UCSD-AML1 (cell line): Measurements from ENCODE around the gene MOG.
A peak's percentile ranks its signal among the peaks of the same experiment; 100 is the strongest.

Source experiments
- DNase-seq: peaks from one replicate; lab custom pipeline; 2025; ENCODE audit not compliant: unreplicated experiment; lab: John Stamatoyannopoulos, UW

The MOG gene

DNA sequence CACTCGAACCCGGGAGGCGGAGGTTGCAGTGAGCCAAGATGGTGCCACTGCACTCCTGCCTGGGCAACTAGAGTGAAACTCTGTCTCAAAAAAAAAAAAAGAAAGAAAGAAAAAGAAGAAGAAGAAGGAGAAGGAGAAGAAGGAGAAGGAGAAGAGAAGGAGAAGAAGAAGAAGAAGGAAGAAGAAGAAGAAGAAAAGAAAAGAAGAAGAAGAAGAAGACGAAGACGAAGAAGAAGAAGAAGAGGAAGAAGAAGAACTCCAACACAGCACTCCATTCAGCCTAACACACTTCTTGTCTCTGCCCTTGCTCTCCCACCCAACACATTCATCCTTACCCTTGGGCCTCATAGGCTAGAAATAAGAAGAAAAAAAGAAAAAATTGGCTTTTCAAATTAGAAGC, 17.1 kb downstream of the MOG start:
- no peak for DNase-seq

GRCh38 chr6:29675561-29675960, 18.7 kb downstream of the MOG start:
- no peak for DNase-seq

- peak; percentile 18 for DNase-seq
Observed at GRCh38 chr6:29676981-29677601, 20.2 kb downstream of the MOG start.

DNA sequence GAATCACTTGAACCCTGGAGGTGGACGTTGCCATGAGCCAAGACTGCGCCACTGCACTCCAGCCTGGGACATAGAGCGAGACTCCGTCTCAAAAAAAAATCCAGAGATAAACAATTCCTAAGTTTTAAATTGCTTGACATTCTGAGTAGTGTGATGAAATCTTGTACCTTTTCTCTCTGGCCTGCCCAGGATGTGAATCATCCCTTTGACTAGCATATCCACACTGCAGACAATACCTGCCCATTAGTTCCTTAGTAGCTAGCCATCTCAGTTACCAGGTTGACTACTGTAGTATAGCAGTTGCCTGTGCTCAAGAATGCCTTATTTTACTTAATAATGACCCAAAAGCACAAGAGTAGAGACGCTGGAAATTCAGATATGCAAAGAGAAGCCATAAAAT, 21.2 kb downstream of the MOG start:
- DNase-seq: no peak

- peak; percentile 16 for DNase-seq
Observed at GRCh38 chr6:29679962-29680361, 23.1 kb downstream of the MOG start.

DNA sequence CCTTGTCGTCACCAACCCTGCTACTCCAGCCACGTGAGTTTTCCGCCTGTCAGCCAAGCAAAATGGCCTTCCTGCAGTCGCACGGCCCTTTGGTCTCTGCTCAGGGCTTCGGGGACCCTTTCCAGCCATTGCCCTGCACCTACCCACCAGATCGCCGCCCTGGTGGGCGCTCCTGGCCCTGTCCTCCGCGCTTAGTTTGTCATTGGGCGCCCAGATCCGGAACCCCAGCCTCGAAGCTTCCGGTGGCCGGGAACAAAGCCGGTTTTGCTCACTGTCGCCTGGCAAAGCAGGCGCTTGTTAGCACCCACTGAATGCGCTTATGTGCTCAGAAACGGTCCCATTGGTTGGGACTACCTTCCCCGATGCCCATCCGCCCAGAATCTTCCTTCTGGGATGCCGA, 23.5 kb downstream of the MOG start:
- DNase-seq: no peak

DNA sequence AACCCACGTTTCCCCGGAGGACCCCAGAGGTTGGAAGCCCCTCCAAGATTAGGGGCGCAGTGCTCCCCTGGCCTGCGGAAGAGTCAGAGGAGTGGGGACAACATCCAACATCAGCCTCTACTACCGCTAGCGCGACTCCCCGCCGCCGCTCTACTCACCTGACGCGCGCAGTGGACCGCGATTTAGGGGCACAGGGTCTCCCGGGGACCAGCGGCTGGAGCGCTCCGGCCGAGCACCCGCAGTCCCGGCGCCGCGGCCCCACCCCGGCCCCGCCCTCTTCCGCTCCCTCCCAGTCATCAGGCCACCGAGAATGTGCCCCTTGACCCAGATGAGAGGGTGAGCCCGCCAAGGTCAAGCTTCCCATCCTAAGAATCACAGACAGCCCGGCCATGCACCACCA, 24.0 kb downstream of the MOG start, which contains the start of gene ZFP57:
Gene ZFP57 (minus strand): TSS at position 249 of the 400 bp plus-strand sequence. CDS start 4,149 bp downstream, outside the sequence.
- DNase-seq: no peak

DNA sequence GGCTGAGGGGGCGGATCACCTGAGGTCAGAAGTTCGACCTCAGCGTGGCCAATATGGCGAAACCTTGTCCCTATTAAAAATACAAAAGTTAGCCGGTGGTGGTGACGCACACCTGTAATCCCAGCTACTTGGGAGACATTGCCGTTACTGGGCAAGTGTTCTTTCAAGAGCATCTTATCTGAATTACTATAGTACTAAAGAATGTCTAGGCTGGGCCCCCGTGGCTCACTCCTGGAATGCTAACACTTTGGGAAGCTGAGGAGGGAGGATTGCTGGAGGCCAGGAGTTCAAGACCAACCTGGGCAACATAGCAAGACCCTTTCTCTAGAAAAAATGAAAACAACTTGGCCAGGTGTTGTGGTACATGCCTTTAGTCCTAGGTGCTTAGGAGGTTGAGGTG, 24.9 kb downstream of the MOG start:
- no peak for DNase-seq

DNA sequence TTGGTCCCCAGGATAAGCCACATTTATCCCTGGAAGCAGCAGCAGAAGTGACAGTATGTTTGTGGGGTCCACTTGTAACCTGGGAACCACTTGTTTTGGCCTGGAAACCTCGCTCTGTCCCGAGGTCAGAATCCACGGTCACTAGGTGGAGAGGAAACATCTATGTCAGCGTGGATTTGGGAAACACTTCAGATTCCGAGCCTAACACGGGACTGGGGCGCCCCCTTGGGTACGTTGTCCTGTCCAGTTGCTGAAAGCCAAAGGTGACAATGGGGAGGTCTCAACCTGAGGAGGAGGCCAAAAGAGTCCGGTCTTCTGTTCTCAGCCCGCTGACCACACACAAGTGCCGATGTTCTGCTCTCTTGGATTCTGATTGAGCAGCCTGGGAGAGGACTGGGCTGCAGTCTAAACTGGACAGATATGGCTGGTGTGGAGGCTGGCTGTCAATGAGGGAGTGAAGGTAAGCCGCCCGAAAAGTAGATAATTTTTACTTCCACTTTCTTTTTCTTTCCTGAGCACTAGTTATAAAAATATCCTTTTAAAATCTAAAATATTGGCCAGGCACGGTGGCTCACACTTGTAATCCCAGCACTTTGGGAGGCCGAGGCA, 28.9 kb downstream of the MOG start:
- no peak for DNase-seq

DNA sequence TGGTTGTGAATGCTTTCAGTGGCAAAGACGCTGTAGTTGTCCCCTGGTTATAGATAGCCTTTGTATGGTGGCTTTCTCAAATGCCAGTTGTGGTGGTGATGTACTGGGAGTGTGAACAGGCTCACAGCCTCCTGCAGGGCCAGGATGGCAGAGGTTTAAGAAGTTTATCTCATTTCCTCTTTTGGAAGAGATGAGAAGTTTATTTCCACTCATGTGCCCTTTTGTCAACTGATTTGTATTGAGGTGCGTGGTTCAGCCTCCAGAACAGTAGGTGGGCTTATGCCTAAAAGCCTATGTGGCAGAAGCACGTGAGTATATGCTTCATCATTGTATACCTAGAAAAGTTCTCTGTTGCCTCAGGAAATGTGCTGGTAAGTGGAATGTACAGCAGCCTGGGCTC, 37.7 kb downstream of the MOG start:
- DNase-seq: no peak

- DNase-seq: no peak
Observed at GRCh38 chr6:29696147-29697125, 39.5 kb downstream of the MOG start.

DNA sequence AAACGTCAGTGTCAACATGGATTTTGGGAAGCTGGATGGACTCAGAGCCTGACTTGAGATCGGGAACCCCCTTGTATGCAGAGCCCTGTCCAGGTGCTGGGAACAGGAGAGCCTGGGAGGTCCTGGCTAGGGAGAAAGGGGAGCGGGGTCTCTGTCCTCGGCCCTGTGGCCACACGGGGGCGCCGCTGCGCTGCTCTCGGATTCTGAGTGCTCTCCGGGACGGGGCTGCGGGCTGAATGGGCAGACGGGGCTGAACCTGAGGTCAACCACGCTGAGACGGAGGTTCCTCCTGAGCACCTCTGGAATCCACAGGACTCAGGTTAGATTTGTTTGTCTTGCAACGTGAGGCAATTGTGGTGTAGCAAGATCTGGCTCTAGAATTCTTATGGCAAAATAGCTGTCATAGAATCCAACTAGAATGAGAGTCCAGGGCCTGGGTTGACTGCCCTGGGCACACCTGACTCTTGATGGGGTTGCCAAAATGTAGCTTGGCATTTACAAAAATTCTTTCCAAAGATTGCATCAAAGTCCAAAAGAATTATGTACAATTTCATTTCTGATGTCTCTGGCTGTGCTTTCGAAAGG, 45.7 kb downstream of the MOG start:
- peak; percentile 73 for DNase-seq

DNA sequence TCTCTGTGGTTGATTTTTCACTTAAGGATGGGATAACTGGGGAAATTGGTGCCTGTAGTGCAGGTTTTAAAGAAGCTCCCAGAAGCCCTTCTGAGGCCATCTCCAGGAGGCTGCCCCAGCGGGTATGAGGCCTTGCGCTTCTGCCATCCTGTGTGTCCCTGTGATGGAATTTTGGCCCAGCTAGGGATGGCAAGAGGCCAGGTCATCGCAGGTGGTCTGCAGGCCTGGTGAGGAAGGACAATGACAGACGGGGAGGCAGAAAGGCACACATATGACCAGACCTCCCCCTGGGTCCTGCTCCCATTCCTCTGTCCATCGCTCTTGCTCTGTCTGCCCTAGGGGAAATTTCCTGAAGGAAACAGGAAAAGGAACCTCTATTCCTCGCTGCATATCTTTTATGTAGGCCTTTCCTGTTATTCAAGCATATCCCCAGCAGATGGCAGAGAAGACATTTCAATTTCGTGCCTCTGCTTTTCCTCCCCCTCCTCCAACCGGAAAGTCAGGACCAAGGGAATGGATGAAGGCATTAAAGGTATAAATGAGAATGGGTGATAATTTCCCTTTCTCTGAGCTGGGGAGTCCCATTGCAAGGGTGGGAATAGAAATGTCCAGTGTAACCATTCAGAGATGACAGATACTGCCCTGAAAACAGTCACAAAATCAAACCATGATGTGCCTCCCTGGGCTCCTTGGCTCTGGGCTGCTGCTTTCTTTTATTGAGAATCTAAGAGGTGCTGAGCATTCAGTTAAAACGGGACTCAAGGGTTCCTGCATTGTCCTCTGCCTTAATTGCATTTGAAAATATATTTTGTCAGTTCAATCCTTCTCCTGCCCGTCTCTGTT, 48.7 kb downstream of the MOG start:
- no peak for DNase-seq

GRCh38 chr6:29708432-29709179, 51.7 kb downstream of the MOG start:
- DNase-seq: peak; percentile 35

GRCh38 chr6:29709188-29709587, 52.3 kb downstream of the MOG start:
- DNase-seq: no peak

- no peak for DNase-seq
Observed at GRCh38 chr6:29710281-29710941, 53.5 kb downstream of the MOG start.

DNA sequence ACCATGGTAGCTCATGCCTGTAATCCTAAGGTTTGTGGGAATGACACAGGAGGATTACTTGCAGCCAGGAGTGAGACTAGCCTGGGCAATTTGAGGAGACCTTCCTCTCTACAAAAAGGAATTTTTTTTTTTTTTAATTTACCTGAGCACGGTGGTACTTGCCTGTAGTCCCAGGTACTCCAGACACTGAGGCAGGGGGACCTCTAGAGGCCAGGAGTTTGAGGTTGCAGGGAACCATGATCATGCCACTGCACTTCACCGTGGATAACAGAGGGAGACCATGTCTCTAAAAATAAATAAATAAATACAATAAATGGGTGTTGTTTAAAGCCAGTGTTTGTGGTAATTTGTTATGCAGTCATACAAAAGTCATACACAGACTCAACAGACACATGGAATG, 64.0 kb downstream of the MOG start:
- no peak for DNase-seq
